EH (cell line): ENCODE data around the gene USP54.

Experiments used
- DNase-seq: peaks from one replicate; pipeline ENCODE4 v3.0.0-alpha.2; 2015; ENCODE audit warnings: low read depth

Gene USP54

DNA sequence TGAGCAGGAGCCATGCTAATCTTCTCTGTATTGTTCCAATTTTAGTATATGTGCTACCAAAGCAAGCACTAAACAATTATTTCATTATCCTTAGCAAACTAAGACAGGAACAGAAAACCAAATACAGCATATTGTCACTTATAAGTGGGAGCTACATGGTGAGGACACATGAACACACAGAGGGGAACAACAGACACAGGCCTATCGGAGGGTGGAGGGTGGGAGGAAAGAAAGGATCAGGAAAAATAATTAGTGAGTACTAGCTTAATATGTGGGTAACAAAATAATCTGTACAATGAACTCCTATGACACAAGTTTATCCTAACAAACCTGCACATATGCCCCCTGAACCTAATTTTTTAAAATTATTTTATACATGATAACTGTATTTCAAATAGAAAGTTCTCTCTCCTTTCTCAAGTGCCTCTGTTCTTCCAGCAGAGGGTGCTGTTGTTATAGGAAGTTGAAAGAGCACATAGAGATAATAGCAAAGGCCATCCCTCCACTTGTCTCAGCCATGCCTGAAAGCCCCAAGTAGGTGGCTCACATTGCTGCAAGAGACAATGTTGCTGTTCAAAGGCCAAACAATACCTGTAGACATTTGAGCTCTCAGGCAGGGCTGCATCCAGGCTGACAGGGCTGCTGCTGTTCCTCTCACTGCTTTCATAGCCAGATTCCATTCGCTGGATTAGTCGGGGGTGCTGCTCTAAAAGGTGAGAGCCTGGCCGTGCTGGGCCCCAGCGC lies 61.9 kb downstream of the USP54 start:
- DNase-seq, result peak; percentile 83

DNA sequence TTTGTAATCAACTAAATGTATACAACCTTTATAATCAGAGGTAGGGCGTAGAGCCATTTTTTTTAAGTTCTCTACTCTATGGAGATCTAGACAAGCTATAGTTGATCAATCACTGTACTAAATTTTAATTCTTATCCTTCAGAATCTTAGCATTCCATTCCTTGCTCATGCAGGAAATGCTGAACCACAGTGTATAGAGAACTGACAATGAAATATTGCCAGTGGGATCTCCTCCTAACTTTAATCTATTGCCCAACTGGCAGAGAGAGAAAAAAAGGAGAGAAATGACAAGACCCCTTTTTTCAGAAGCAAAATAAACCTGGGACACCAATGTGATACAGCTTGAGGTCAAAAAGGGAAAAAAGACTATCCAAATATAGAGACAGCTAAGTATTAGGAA lies 68.9 kb downstream of the USP54 start:
- DNase-seq, result peak; percentile 53

DNA sequence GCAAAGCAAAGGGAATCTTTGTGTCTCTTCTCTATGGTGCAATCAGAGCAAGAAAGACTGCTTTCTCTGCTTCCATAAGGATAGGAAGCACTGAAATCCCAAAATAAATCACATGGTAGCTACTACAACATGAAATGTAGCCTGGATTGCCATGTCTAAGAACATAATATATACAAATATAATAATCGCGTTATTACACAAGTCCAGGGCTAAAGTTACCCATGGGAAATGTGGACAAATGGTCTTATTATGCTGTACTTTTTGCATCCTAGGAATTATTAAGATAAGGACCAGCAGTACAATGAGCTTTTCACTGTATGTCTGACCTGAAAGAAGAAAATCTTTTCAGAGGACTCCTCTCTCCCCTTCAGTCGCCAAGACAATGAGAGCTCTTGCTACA lies 71.8 kb downstream of the USP54 start:
- no peak for DNase-seq

GRCh38 chr10:73517166-73517888 lies 73.8 kb downstream of the USP54 start:
- peak; percentile 56 for DNase-seq

- no peak for DNase-seq
Observed at GRCh38 chr10:73512207-73512743, 78.9 kb downstream of the USP54 start.

DNA sequence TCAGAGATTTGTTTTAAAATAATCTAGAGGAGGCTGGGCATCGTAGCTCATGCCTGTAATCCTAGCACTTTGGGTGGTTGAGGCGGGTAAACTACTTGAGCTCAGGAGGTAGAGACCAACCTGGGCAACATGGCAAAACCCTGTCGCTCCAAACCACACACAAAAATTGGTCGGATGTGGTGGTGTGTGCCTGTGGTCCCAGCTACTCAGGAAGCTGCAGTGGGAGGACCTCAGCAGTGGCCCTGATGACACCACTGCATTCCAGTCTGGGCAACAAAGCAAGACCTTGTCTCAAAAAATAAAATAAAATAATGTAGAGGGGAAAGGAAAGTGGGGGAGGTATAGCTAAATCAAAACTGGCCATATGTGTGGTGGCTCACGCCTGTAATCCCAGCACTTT lies 81.4 kb downstream of the USP54 start:
- DNase-seq, result no peak

- peak; percentile 55 for DNase-seq
Observed at GRCh38 chr10:73506491-73506890, 84.7 kb downstream of the USP54 start.

GRCh38 chr10:73506074-73506473 lies 85.1 kb downstream of the USP54 start:
- no peak for DNase-seq

GRCh38 chr10:73503037-73503436 lies 88.1 kb downstream of the USP54 start:
- no peak for DNase-seq

DNA sequence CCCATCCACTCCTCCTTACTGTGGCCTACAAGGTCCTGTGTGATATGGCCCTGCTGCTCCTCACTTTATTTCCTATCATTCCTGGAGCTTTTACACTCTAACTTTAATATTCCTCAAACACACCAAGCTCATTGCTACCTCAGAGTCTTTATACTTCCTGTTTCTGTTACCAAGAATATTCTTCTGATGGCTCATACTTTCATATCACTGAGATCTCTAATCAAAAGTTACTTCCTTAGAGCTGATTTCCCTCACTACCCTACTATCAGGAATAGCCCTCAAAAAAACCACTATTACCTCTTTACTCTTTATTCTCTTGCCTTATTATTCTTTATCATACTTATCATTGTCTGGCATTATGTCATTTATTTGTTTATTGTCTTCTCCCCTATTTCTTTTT lies 89.5 kb downstream of the USP54 start:
- DNase-seq, result peak; percentile 54

DNA sequence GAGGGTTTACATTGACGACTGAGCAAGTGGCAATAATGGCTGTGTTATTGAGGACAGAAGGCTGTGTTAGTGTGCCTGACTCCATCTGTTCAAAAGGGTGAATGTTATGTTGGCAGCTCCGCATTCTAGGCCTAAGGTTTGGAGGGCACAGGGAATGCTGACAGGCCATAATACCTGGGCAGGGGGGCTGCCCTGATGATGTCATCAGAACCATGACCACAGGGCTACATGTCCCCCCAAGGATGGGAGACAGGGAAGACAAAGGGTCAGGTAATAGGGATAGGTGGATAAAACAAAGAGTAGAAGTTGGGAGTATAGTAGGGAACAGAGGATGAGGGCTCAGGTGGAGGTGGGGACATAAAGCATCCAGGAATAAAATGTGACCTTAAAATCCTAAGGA lies 93.5 kb downstream of the USP54 start:
- DNase-seq, result no peak

DNA sequence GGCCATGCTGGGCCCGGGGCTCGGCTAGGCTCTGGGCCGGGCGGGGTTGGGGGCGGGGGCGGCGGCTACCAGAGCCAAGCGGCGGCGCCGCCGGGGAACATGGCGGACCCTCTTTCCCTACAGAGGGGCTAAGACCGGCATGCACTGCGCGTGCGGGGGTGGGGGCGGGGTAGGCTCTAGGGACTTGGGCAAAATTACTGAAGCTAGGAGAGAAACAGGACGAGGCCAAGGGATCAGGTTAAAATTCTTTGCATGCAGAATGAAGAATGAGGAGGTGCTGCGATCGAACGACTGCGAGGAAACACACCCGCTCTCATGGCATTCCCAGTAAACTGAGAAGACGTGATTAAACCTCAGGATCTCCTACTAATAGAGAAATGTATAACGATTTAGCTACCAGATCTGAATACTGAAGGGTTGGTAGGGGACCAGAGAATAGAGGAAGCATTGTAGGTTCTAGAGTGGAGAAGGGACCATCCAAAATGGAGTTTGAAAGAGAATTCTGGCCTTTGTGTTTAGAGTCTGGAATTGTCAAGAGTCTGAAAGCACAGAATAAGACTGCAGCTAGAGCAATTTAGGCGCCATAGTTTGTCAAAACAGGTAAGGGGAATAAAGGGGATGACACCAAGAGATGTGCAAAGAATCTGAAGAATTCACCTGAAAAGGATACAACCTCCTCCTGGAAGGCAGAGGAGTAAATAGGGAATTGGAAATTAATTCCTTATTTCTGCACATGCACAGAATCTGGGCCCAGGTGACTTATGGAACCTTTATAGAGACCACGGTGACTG lies 95.1 kb downstream of the USP54 start, which contains the start of gene PPP3CB:
TSS of gene PPP3CB (minus strand) at position 141 of the 791 bp plus-strand sequence. CDS start at position 6, 135 bp downstream.
- peak; percentile 96 for DNase-seq

- peak; percentile 94 for DNase-seq
Observed at GRCh38 chr10:73495226-73495883, 95.8 kb downstream of the USP54 start.

- no peak for DNase-seq
Observed at GRCh38 chr10:73494877-73495225, 96.3 kb downstream of the USP54 start.

GRCh38 chr10:73494213-73494612 lies 96.9 kb downstream of the USP54 start:
- DNase-seq, result no peak

- DNase-seq, result peak; percentile 79
Observed at GRCh38 chr10:73493781-73494180, 97.4 kb downstream of the USP54 start.

GRCh38 chr10:73486601-73487000 lies 104.5 kb downstream of the USP54 start:
- DNase-seq, result no peak

GRCh38 chr10:73485320-73485719 lies 105.8 kb downstream of the USP54 start:
- DNase-seq, result no peak

DNA sequence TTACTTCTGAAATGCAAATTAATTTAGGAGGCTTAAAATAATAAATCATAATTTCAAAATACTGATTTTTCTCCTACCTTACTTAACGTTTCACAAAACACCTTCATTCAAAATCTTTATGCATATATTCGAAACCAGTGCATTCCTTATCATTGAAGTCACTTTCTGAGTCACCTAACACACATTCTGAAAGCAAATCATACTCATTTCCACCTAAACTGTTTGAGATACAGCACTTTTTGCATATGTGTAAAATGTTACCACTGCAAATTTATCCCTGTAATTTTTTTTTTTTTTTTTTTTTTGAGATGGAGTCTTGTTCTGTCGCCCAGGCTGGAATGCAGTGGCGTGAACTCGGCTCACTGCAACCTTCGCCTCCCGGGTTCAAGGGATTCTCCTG lies 111.0 kb downstream of the USP54 start:
- DNase-seq, result peak; percentile 62

DNA sequence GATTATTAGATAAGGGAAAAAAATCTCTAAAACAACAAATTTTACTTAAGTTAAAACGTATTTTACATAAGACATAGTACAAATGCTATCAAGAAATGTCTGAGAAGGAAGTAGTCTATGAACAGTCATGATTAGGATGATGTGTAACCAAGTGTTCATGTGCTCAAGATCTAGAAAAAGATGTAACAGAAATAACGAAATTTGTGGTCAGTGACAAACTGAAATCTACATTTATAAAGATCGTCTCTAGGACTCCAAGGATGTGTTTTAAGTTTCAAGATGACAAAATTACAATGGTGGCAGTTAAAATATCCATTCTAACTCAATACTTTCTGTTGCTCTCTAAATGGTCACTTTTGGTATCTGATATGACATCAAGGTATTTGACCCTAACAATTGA lies 112.5 kb downstream of the USP54 start:
- no peak for DNase-seq

DNA sequence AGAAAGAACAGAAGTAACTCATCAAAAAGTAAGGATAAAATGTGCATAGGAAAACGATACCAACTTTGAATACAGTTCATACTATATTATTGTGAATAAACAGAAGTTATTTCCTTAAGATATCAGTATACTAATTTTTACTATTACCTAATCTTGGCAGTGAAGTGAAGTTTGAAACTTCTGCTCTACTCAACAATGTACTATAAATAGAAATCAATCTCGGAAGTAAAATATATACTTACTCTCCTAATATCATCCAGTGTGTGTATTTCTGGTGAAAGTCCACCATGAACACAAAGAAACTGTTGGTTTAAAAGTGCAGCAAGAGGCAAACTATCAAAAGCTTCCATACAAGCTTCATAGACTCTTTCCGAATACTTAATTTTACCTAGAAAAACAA lies 119.9 kb downstream of the USP54 start:
- DNase-seq, result no peak

DNA sequence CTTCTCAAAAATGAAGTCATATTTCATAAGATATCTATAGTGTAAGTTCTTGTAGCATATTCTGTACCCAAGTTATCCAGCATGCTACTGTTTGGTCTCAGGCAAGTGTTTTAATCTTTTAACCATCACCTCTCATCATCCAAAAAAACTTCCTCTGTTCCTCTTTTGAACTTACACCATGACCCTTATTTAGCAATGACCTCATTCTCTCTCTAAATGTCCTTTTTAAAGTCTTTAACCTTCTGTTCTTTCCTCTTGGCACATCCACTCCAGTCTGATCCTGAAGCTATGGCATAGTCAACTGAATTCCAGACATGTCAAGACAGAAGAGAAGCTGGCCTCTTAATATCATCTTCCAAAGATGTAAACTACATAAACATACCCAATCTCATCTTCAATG lies 121.6 kb downstream of the USP54 start:
- DNase-seq, result no peak
